ENCODE data around the gene LCE3A. TPM values are rescaled to one million over a fixed set of nuclear protein-coding genes. Genes with fewer than 3 reads are reported as not detected.

Gene LCE3A
- total RNA-seq, 4 donors from 2014 or later, result not detected

GRCh38 chr1:152623203-152623844, 421 bp upstream of the LCE3A start:
- DNase-seq, result no peak
- in situ Hi-C loops (cut with MboI; ENCODE audit: low sequenced_read_pairs in 4 of 4), result loop anchor here in 1 of 4 donors (10.0 kb wide), 1 partner anchor 49 kb away; no protein-coding TSS in a partner anchor

GRCh38 chr1:152621993-152622392, 910 bp downstream of the LCE3A start:
- H3K4me1 ChIP-seq, result no peaks in the 10 kb centered on the region
- in situ Hi-C loops (cut with MboI; ENCODE audit: low sequenced_read_pairs in 4 of 4) (loop anchor here in 1 of 4 donors (10.0 kb wide), 1 partner anchor 47 kb away; no protein-coding TSS in a partner anchor), intact Hi-C loops (cut with DNase I; ENCODE audit: low total_unique reads) (no loop called here)
- no peak overlapping the region for H3K27ac ChIP-seq
- ATAC-seq (no peak), DNase-seq (no peak)
- no peak overlapping the region for H3K4me3 ChIP-seq
- H3K27me3 ChIP-seq, result no peaks in the 10 kb centered on the region
- no peaks in the 10 kb centered on the region for H3K36me3 ChIP-seq
- no peaks in the 10 kb centered on the region for H3K9me3 ChIP-seq
- TF ChIP-seq POLR2A (IDR thresholded peaks at IDR 0.05) (no peak), CTCF (IDR thresholded peaks at IDR 0.05 in 4 of 5, conservative IDR thresholded peaks at IDR 0.05 in 1 of 5) (no peak)

More at GRCh38 chr1:152623203-152623844, 421 bp upstream of the LCE3A start:
- H3K36me3 ChIP-seq, result no peaks in the 10 kb centered on the region
- intact Hi-C loops (cut with DNase I; ENCODE audit: low total_unique reads), result no loop called here
- ATAC-seq, result no peak
- no peaks in the 10 kb centered on the region for H3K9me3 ChIP-seq
- no peaks in the 10 kb centered on the region for H3K27me3 ChIP-seq
- H3K27ac ChIP-seq, result no peak overlapping the region
- TF ChIP-seq CTCF (IDR thresholded peaks at IDR 0.05 in 4 of 5, conservative IDR thresholded peaks at IDR 0.05 in 1 of 5) (no peak), POLR2A (IDR thresholded peaks at IDR 0.05) (no peak)
- H3K4me1 ChIP-seq, result no peaks in the 10 kb centered on the region
- H3K4me3 ChIP-seq, result no peak overlapping the region

GRCh38 chr1:152613511-152613910, 9.4 kb downstream of the LCE3A start, which contains the start of gene LCE3B:
LCE3B (plus strand) TSS chr1:152613811; CDS start chr1:152613811, 0 bp downstream.
- TF ChIP-seq POLR2A (IDR thresholded peaks at IDR 0.05), result no peak
- TF ChIP-seq CTCF (IDR thresholded peaks at IDR 0.05 in 4 of 5, conservative IDR thresholded peaks at IDR 0.05 in 1 of 5), result no peak
- no peaks in the 10 kb centered on the region for H3K9me3 ChIP-seq
- H3K27ac ChIP-seq, result no peak within 1 kb of the TSS
- ATAC-seq (no peak), DNase-seq (no peak)
- H3K4me1 ChIP-seq, result no peaks in the 10 kb centered on the region
- H3K36me3 ChIP-seq, result no peaks in the 10 kb centered on the region
- intact Hi-C loops (cut with DNase I; ENCODE audit: low total_unique reads) (no loop called here), in situ Hi-C loops (cut with MboI; ENCODE audit: low sequenced_read_pairs in 4 of 4) (no loop called here)
- no peaks in the 10 kb centered on the region for H3K27me3 ChIP-seq
- H3K4me3 ChIP-seq, result no peak within 1 kb of the TSS

- no peaks in the 10 kb centered on the region for H3K9me3 ChIP-seq
- TF ChIP-seq CTCF (IDR thresholded peaks at IDR 0.05 in 4 of 5, conservative IDR thresholded peaks at IDR 0.05 in 1 of 5), result no peak
- no peak for TF ChIP-seq POLR2A (IDR thresholded peaks at IDR 0.05)
- intact Hi-C loops (cut with DNase I; ENCODE audit: low total_unique reads) (no loop called here), in situ Hi-C loops (cut with MboI; ENCODE audit: low sequenced_read_pairs in 4 of 4) (no loop called here)
- H3K27ac ChIP-seq, result no peak within 1 kb of the TSS
- H3K36me3 ChIP-seq, result no peaks in the 10 kb centered on the region
- no peak for DNase-seq
- ATAC-seq, result no peak
- no peaks in the 10 kb centered on the region for H3K27me3 ChIP-seq
- no peaks in the 10 kb centered on the region for H3K4me1 ChIP-seq
- H3K4me3 ChIP-seq, result no peak within 1 kb of the TSS
Observed at GRCh38 chr1:152599934-152600333, 23.0 kb downstream of the LCE3A start, which contains the start of gene LCE3C. LCE3C (plus strand) TSS chr1:152600234; CDS start chr1:152600732, 498 bp downstream.
